ENCODE data around the gene IRAG1. TPM values are rescaled to one million over a fixed set of nuclear protein-coding genes. Genes with fewer than 3 reads are reported as not detected.

Gene IRAG1
- polyA plus RNA-seq, result 0.18 TPM

- Mint-ChIP-seq H3K4me3 (no peak within 1 kb of the TSS), H3K4me1 (peaks cover 0 to 4% (median 0%) of the 10 kb centered on the region in 3 donors), H3K27me3 (peaks cover 7% of the 10 kb centered on the region), H3K9me3 (peaks cover 0 to 2% (median 1%) of the 10 kb centered on the region in 3 donors), H3K27ac (no peak within 1 kb of the TSS), H3K36me3 (peaks cover 2% of the 10 kb centered on the region)
These were observed at the start of gene IRAG1 for GRCh38 chr11:10693509-10694081. TSS of gene IRAG1 (minus strand) at chr11:10693755. CDS start at chr11:10693602, 153 bp downstream.

GRCh38 chr11:10742460-10743208 lies 49.1 kb upstream of the IRAG1 start:
- no peaks in the 10 kb centered on the region for H3K9me3 Mint-ChIP-seq
- peaks cover 9 to 17% (median 17%) of the 10 kb centered on the region in 3 donors for H3K4me1 Mint-ChIP-seq
- peak overlapping the region in 1 of 3 donors; percentile 13 for H3K27ac Mint-ChIP-seq
- no peaks in the 10 kb centered on the region for H3K36me3 Mint-ChIP-seq
- H3K27me3 Mint-ChIP-seq, result no peaks in the 10 kb centered on the region
- H3K4me3 Mint-ChIP-seq, result peak overlapping the region in 2 of 4 donors; percentile 74 to 79

- H3K4me1 Mint-ChIP-seq, result peaks cover 10 to 11% (median 10%) of the 10 kb centered on the region in 3 donors
- no peaks in the 10 kb centered on the region for H3K36me3 Mint-ChIP-seq
- H3K27ac Mint-ChIP-seq, result peak overlapping the region in 2 of 3 donors; percentile 2 to 94
- H3K4me3 Mint-ChIP-seq, result peak overlapping the region in 3 of 4 donors; percentile 63 to 88 (median 84)
- H3K9me3 Mint-ChIP-seq, result peaks cover 0 to 4% (median 0%) of the 10 kb centered on the region in 3 donors
- peaks cover 4% of the 10 kb centered on the region for H3K27me3 Mint-ChIP-seq
These were observed 42.2 kb upstream of the IRAG1 start for GRCh38 chr11:10735481-10736475.

GRCh38 chr11:10731064-10731680 lies 37.6 kb upstream of the IRAG1 start:
- H3K4me3 Mint-ChIP-seq, result no peak overlapping the region
- peaks cover 4% of the 10 kb centered on the region for H3K27me3 Mint-ChIP-seq
- no peaks in the 10 kb centered on the region for H3K36me3 Mint-ChIP-seq
- no peak overlapping the region for H3K27ac Mint-ChIP-seq
- peaks cover 0 to 4% (median 0%) of the 10 kb centered on the region in 3 donors for H3K9me3 Mint-ChIP-seq
- peaks cover 6 to 8% (median 8%) of the 10 kb centered on the region in 3 donors for H3K4me1 Mint-ChIP-seq

- H3K9me3 Mint-ChIP-seq, result peaks cover 0 to 4% (median 0%) of the 10 kb centered on the region in 3 donors
- peak overlapping the region in 1 of 3 donors; percentile 35 for H3K27ac Mint-ChIP-seq
- peaks cover 4% of the 10 kb centered on the region for H3K27me3 Mint-ChIP-seq
- no peaks in the 10 kb centered on the region for H3K36me3 Mint-ChIP-seq
- H3K4me1 Mint-ChIP-seq, result peaks cover 3 to 9% (median 8%) of the 10 kb centered on the region in 3 donors
- H3K4me3 Mint-ChIP-seq, result no peak overlapping the region
These were observed 36.6 kb upstream of the IRAG1 start for GRCh38 chr11:10730151-10730550.

- Mint-ChIP-seq H3K36me3 (no peaks in the 10 kb centered on the region), H3K4me3 (no peak overlapping the region), H3K27me3 (peaks cover 4% of the 10 kb centered on the region), H3K9me3 (peaks cover 0 to 4% (median 0%) of the 10 kb centered on the region in 3 donors), H3K27ac (no peak overlapping the region), H3K4me1 (peaks cover 3 to 11% (median 8%) of the 10 kb centered on the region in 3 donors)
These were observed 35.4 kb upstream of the IRAG1 start for GRCh38 chr11:10728789-10729472.

- Mint-ChIP-seq H3K4me3 (no peak overlapping the region), H3K4me1 (peaks cover 3 to 11% (median 8%) of the 10 kb centered on the region in 3 donors), H3K36me3 (no peaks in the 10 kb centered on the region), H3K27me3 (peaks cover 4% of the 10 kb centered on the region), H3K9me3 (peaks cover 0 to 4% (median 0%) of the 10 kb centered on the region in 3 donors), H3K27ac (no peak overlapping the region)
These were observed 34.6 kb upstream of the IRAG1 start for GRCh38 chr11:10728154-10728553.

GRCh38 chr11:10727146-10727851 lies 33.7 kb upstream of the IRAG1 start:
- H3K27ac Mint-ChIP-seq, result no peak overlapping the region
- no peaks in the 10 kb centered on the region for H3K36me3 Mint-ChIP-seq
- peaks cover 3 to 11% (median 8%) of the 10 kb centered on the region in 3 donors for H3K4me1 Mint-ChIP-seq
- H3K27me3 Mint-ChIP-seq, result peaks cover 3% of the 10 kb centered on the region
- peak overlapping the region in 1 of 4 donors; percentile 14 for H3K4me3 Mint-ChIP-seq
- H3K9me3 Mint-ChIP-seq, result peaks cover 0 to 4% (median 0%) of the 10 kb centered on the region in 3 donors

GRCh38 chr11:10725907-10726253 lies 32.3 kb upstream of the IRAG1 start:
- no peaks in the 10 kb centered on the region for H3K9me3 Mint-ChIP-seq
- H3K4me1 Mint-ChIP-seq, result peaks cover 3 to 11% (median 8%) of the 10 kb centered on the region in 3 donors
- H3K27ac Mint-ChIP-seq, result peak overlapping the region in 2 of 3 donors; percentile 27 to 83
- H3K27me3 Mint-ChIP-seq, result no peaks in the 10 kb centered on the region
- H3K4me3 Mint-ChIP-seq, result peak overlapping the region in 1 of 4 donors; percentile 77
- no peaks in the 10 kb centered on the region for H3K36me3 Mint-ChIP-seq

GRCh38 chr11:10725114-10725906 lies 31.8 kb upstream of the IRAG1 start:
- Mint-ChIP-seq H3K36me3 (no peaks in the 10 kb centered on the region), H3K27me3 (no peaks in the 10 kb centered on the region), H3K9me3 (no peaks in the 10 kb centered on the region), H3K4me3 (peak overlapping the region in 1 of 4 donors; percentile 52), H3K4me1 (peaks cover 3 to 11% (median 8%) of the 10 kb centered on the region in 3 donors), H3K27ac (peak overlapping the region in 1 of 3 donors; percentile 27)

- Mint-ChIP-seq H3K27ac (no peak overlapping the region), H3K36me3 (no peaks in the 10 kb centered on the region), H3K9me3 (no peaks in the 10 kb centered on the region), H3K4me3 (no peak overlapping the region), H3K4me1 (peaks cover 3 to 11% (median 8%) of the 10 kb centered on the region in 3 donors), H3K27me3 (peaks cover 5% of the 10 kb centered on the region)
These were observed 28.8 kb upstream of the IRAG1 start for GRCh38 chr11:10722307-10722706.

- H3K27me3 Mint-ChIP-seq, result peaks cover 5% of the 10 kb centered on the region
These were observed 27.4 kb upstream of the IRAG1 start for GRCh38 chr11:10720881-10721376.

More at GRCh38 chr11:10720881-10721376, 27.4 kb upstream of the IRAG1 start:
- Mint-ChIP-seq H3K4me3 (no peak overlapping the region), H3K36me3 (no peaks in the 10 kb centered on the region), H3K4me1 (peaks cover 2 to 9% (median 6%) of the 10 kb centered on the region in 3 donors), H3K9me3 (no peaks in the 10 kb centered on the region), H3K27ac (peak overlapping the region in 1 of 3 donors; percentile 67)

All from IgD-negative memory B cell (primary cell).